HG03135 (cell line): ENCODE data around the gene THAP12.
"Not testable (repeated sequence)": the region's sequence is repeated elsewhere in the genome, so short reads cannot be mapped to it uniquely, and the experiment has no call there.

ENCODE experiments used
- ATAC-seq: cut with Tn5 transposase; IDR thresholded peaks from one replicate; pipeline ENCODE4 v1.9.1; 2021; ENCODE audit warnings: mild to moderate bottlenecking, moderate library complexity; ENCODE audit not compliant: unreplicated experiment

THAP12 gene

GRCh38 chr11:76329084-76329648, 51.8 kb downstream of the THAP12 start:
- ATAC-seq, result no peak

- no peak for ATAC-seq
Observed at GRCh38 chr11:76327756-76328388, 53.1 kb downstream of the THAP12 start.

GRCh38 chr11:76327202-76327601, 53.7 kb downstream of the THAP12 start:
- ATAC-seq, result no peak

GRCh38 chr11:76325185-76325584, 55.7 kb downstream of the THAP12 start:
- ATAC-seq, result no peak

- no peak for ATAC-seq
Observed at GRCh38 chr11:76323804-76324203, 57.1 kb downstream of the THAP12 start.

- ATAC-seq, result not testable (repeated sequence)
Observed at GRCh38 chr11:76323375-76323774, 57.6 kb downstream of the THAP12 start.

GRCh38 chr11:76322942-76323341, 58.0 kb downstream of the THAP12 start:
- no peak for ATAC-seq

GRCh38 chr11:76322540-76322939, 58.4 kb downstream of the THAP12 start:
- no peak for ATAC-seq

GRCh38 chr11:76321820-76322524, 59.0 kb downstream of the THAP12 start:
- ATAC-seq, result no peak

GRCh38 chr11:76321340-76321739, 59.6 kb downstream of the THAP12 start:
- ATAC-seq, result no peak

- no peak for ATAC-seq
Observed at GRCh38 chr11:76320929-76321328, 60.0 kb downstream of the THAP12 start.

GRCh38 chr11:76319798-76320197, 61.1 kb downstream of the THAP12 start:
- ATAC-seq, result not testable (repeated sequence)

GRCh38 chr11:76318744-76319384, 62.1 kb downstream of the THAP12 start:
- no peak for ATAC-seq

GRCh38 chr11:76317296-76317695, 63.6 kb downstream of the THAP12 start:
- no peak for ATAC-seq

GRCh38 chr11:76316726-76317125, 64.2 kb downstream of the THAP12 start:
- ATAC-seq, result no peak

GRCh38 chr11:76315182-76315853, 65.6 kb downstream of the THAP12 start:
- no peak for ATAC-seq

GRCh38 chr11:76314741-76315090, 66.2 kb downstream of the THAP12 start:
- no peak for ATAC-seq

GRCh38 chr11:76313913-76314740, 66.8 kb downstream of the THAP12 start:
- no peak for ATAC-seq

GRCh38 chr11:76313271-76313670, 67.7 kb downstream of the THAP12 start:
- ATAC-seq, result no peak

- ATAC-seq, result no peak
Observed at GRCh38 chr11:76310832-76311595, 69.9 kb downstream of the THAP12 start.
